K562 (cell line): ENCODE results near the gene TRMT112. TPM values are rescaled to one million over a fixed set of nuclear protein-coding genes. Genes with fewer than 3 reads are reported as not detected.

ENCODE experiments used
- HDAC1 ChIP-seq, 2 experiments: fragments of 450-650 bp; IDR thresholded peaks; 2 replicates each; pipeline ENCODE4 v1.6.1; 2016 to 2017; ENCODE audit warnings: inconsistent platforms in 1 of 2, mild to moderate bottlenecking in 1 of 2, moderate library complexity in 1 of 2
- KLF16 ChIP-seq: IDR thresholded peaks from 2 replicates; pipeline ENCODE4 v1.6.1; 2016; ENCODE audit warnings: antibody characterized with exemption
- NRF1 ChIP-seq, 2 experiments: fragments of 450-650 bp; IDR thresholded peaks in 1 of 2; conservative IDR thresholded peaks in 1 of 2; 2 replicates each; pipeline ENCODE4 v1.6.1; 2014; ENCODE audit warnings: mild to moderate bottlenecking in 2 of 2
- POLR2AphosphoS5 ChIP-seq: IDR thresholded peaks from 2 replicates; pipeline ENCODE4 v1.6.1; 2011; ENCODE audit warnings: mild to moderate bottlenecking, low read depth, low read length, moderate library complexity; ENCODE audit not compliant: control insufficient read depth, insufficient read depth
- RBM39 ChIP-seq: fragments of 200-400 bp; formaldehyde crosslinking; optimal IDR thresholded peaks from 2 replicates; pipeline ENCODE3; 2018; ENCODE audit warnings: low read depth, low read length
- STAG1 ChIP-seq: sonication (generic); formaldehyde crosslinking; IDR thresholded peaks from 2 replicates; pipeline ENCODE4 v1.5.0; 2020; ENCODE audit warnings: missing genetic modification reagents, borderline replicate concordance
- TFAM ChIP-seq: fragments of 250-450 bp; sonication (Bioruptor Pico); conservative IDR thresholded peaks from 2 replicates; pipeline ENCODE4 v1.5.0; 2021; ENCODE audit warnings: mild to moderate bottlenecking, moderate library complexity
- ZMIZ1 ChIP-seq, 2 experiments: fragments of 150-350 bp in 1 of 2; IDR thresholded peaks; 2 replicates each; pipeline ENCODE4 v1.6.1; 2012 to 2016; ENCODE audit warnings: low read depth in 2 of 2, low read length in 2 of 2, mild to moderate bottlenecking in 1 of 2, moderate library complexity in 1 of 2
- ZNF395 ChIP-seq: fragments of 200-800 bp; sonication (Bioruptor generic); IDR thresholded peaks from 2 replicates; pipeline ENCODE4 v1.6.1; 2017; ENCODE audit warnings: missing genetic modification characterization, missing compliant biosample characterization
- polyA plus RNA-seq, 8 experiments: library from polyadenylated mRNA; depleted of rRNA in 4 of 8; stranded (reverse) in 5 of 8; unstranded in 3 of 8; fragments of >200 nt; fragmentation: Nextera tagmentation in 2 of 8; fragmentation: Illumina TruSeq in 1 of 8; extraction: Ambion mirVana in 2 of 8; extraction: Trizol in 1 of 8; gene quantifications; 2 replicates each; pipeline versions ENCODE4 v1.2.1 to v1.2.3, GENCODE V29; 2011 to 2014; ENCODE audit warnings: inconsistent platforms in 1 of 8, missing spikeins in 1 of 8
- total RNA-seq, 7 experiments: library from RNA; depleted of rRNA in 6 of 7; stranded (reverse); fragments of >200 nt in 6 of 7; fragmentation: Illumina TruSeq in 2 of 7; extraction: Trizol in 2 of 7; gene quantifications; 2 replicates each; pipeline versions ENCODE4 v1.2.1 to v1.2.3, GENCODE V29; 2011 to 2021; ENCODE audit warnings: low replicate concordance in 1 of 7

The TRMT112 gene
- total and polyA plus RNA-seq, 9 of the 15 experiments (the other 6 are each of a cell fraction or from before 2014, with no cell fraction given) = 162 to 444 (median 300) TPM

- peak; percentile 91 for TF ChIP-seq ZNF395
- TF ChIP-seq RBM39 = peak; percentile 56
- TF ChIP-seq NRF1 (conservative IDR thresholded peaks at IDR 0.05 in 1 of 2, IDR thresholded peaks at IDR 0.05 in 1 of 2) = peak; percentile 61 to 68
- TF ChIP-seq POLR2AphosphoS5 = peak; percentile 99
- peak; percentile 98 for TF ChIP-seq KLF16
- peak in 1 of 2 experiments; percentile 96; a peak in 2 of 4 replicates for TF ChIP-seq ZMIZ1 (IDR thresholded peaks at IDR 0.05; ENCODE audit: low read depth in 2 of 2, low read length in 2 of 2)
- TF ChIP-seq HDAC1 (IDR thresholded peaks at IDR 0.05) = peak in 1 of 2 experiments; percentile 85; a peak in 2 of 4 replicates
- no peak for TF ChIP-seq STAG1
- TF ChIP-seq TFAM (CRISPR knock-in tag) = no peak
These were observed 17.7 kb upstream of the TRMT112 start (continued) for GRCh38 chr11:64334764-64335735.
